Activated CD8-positive, alpha-beta T cell treated with anti-CD3 and anti-CD28 coated beads, Interleukin-2, amount 10 ng/mL, durations not matched to agents 7 days and 5 days (primary cell): ENCODE measurements around the gene ADCY4. TPM values are rescaled to one million over a fixed set of nuclear protein-coding genes. Genes with fewer than 3 reads are reported as not detected.
A peak's percentile ranks its signal among the peaks of the same experiment; 100 is the strongest.
"Not testable (repeated sequence)": the region's sequence is repeated elsewhere in the genome, so short reads cannot be mapped to it uniquely, and the experiment has no call there.

Source experiments
- ATAC-seq: fragments of 150-1000 bp; cut with Tn5 transposase; one replicate; pipeline ENCODE4 v1.10.0; 2021; ENCODE audit warnings: moderate library complexity
- CTCF ChIA-PET: fragments of 350-600 bp; sonication (Branson Sonifier 250); formaldehyde crosslinking; loops from one replicate; lab custom pipeline; 2021; ENCODE audit warnings: antibody characterized with exemption; lab: Charles Lee
- POLR2A ChIA-PET: fragments of 350-600 bp; sonication (Branson Sonifier 250); formaldehyde crosslinking; loops from one replicate; lab custom pipeline; 2021; ENCODE audit warnings: antibody characterized with exemption; lab: Charles Lee
- DNase-seq: peaks from one replicate; pipeline ENCODE4 v3.0.0-alpha.2; 2020
- H3K27ac Mint-ChIP-seq: one replicate; pipeline ENCODE4 v1.8.0; 2021; ENCODE audit warnings: mild to moderate bottlenecking, mixed read lengths
- H3K27me3 Mint-ChIP-seq: one replicate; pipeline ENCODE4 v1.8.0; 2021; ENCODE audit warnings: low read depth, mixed read lengths
- H3K36me3 Mint-ChIP-seq: one replicate; pipeline ENCODE4 v1.8.0; 2021; ENCODE audit warnings: low read depth, mixed read lengths
- H3K4me1 Mint-ChIP-seq: one replicate; pipeline ENCODE4 v1.8.0; 2021; ENCODE audit warnings: low read depth, mixed read lengths
- H3K4me3 Mint-ChIP-seq: one replicate; pipeline ENCODE4 v1.8.0; 2021; ENCODE audit warnings: mild to moderate bottlenecking, mixed read lengths
- H3K9me3 Mint-ChIP-seq: one replicate; pipeline ENCODE4 v1.8.0; 2022; ENCODE audit warnings: mixed read lengths; ENCODE audit not compliant: insufficient read depth
- total RNA-seq, 2 experiments: library from RNA; stranded (reverse); gene quantifications; one replicate each; pipeline ENCODE4 v1.2.3, GENCODE V29; 2021

ADCY4 gene
- total RNA-seq, 2 experiments from 2014 or later = 3.4 to 4.7 TPM

GRCh38 chr14:24366413-24366720 is 31.5 kb upstream of the ADCY4 start:
- ChIA-PET CTCF (interaction anchor here (0.6 to 2.3 kb wide), 7 partner anchors 9 to 70 kb away, joined by 3 to 38 read pairs (median 6); partner anchors contain the start of gene KHNYN), POLR2A (interaction anchor here (1.6 kb wide), 1 partner anchor 64 kb away, joined by 17 read pairs; the partner anchor contains the start of genes CBLN3 and KHNYN)
- no peak for DNase-seq
- H3K27me3 Mint-ChIP-seq = peaks cover 52% of the 10 kb centered on the region
- no peak for ATAC-seq
- no peaks in the 10 kb centered on the region for H3K9me3 Mint-ChIP-seq
- no peak overlapping the region for H3K4me3 Mint-ChIP-seq
- H3K36me3 Mint-ChIP-seq = no peaks in the 10 kb centered on the region
- peaks cover 31% of the 10 kb centered on the region for H3K4me1 Mint-ChIP-seq
- no peak overlapping the region for H3K27ac Mint-ChIP-seq

DNA sequence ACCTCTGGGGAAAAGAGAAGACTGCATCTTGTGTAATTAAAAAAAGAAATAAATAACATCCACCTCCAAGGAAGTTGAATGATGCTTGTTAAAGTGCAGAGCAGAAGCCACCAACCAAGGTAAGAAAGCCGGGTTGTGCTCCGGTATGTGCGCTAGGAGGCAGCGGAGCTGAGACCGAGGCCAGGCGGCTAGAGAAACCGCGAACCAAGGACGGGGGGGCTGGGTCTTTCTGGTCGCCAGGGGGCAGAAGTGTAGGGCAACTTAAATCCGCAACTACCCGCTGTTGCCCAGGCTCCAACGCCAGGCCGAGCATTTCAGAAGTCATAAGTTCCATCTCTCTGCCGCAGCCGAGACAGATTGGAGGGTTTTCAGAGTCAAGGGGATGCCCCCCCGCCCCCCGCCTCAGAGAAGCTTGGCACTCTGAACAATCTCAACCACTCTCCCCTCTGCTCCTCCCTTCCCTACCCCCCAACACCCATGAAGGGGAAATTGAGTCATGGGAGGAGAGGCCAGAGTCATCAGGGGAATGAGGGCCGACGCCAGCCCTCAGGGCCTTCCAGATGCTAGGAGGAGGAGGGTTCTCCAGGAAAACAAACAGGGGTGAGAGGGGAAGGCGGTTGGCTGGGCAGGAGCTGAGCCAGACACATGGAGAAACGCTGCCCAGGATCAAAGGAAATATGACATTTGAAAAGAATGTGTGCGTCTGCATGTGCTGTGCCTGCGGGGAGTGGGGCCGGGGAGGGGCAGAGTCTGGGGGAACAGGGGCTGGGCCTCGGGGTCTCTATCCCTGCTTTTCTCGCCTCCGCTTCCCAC is 30.9 kb upstream of the ADCY4 start:
- H3K36me3 Mint-ChIP-seq = no peaks in the 10 kb centered on the region
- H3K27ac Mint-ChIP-seq = no peak overlapping the region
- H3K9me3 Mint-ChIP-seq = no peaks in the 10 kb centered on the region
- DNase-seq (peak; percentile 71), ATAC-seq (peak; percentile 71)
- H3K4me1 Mint-ChIP-seq = peaks cover 31% of the 10 kb centered on the region
- CTCF ChIA-PET = interaction anchor here (0.6 to 2.3 kb wide), 16 partner anchors 9 to 77 kb away, joined by 3 to 38 read pairs (median 4); partner anchors contain the start of genes KHNYN and RIPK3
- H3K27me3 Mint-ChIP-seq = peaks cover 53% of the 10 kb centered on the region
- peak overlapping the region; percentile 2 for H3K4me3 Mint-ChIP-seq
- POLR2A ChIA-PET = interaction anchor here (1.6 kb wide), 1 partner anchor 65 kb away, joined by 17 read pairs; the partner anchor contains the start of genes CBLN3 and KHNYN

DNA sequence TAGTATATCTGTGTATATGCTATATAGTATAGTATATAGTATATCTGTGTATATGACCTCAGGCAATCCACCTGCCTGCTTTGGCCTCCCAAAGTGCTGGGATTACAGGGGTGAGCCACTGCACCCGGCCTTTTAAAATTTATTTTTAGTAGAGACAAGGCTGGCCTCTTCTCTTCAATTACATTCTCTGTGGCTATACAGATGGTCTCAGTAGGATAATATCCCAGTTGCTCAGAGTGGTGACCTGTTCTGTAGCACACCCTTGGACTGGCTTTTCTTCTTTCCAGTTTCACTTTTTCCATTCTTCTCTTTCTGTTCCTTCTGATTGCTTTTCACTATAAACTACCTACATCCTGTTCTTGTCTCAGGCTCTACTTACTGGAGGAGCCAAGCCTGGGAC is 30.0 kb upstream of the ADCY4 start:
- no peak overlapping the region for H3K27ac Mint-ChIP-seq
- peaks cover 31% of the 10 kb centered on the region for H3K4me1 Mint-ChIP-seq
- POLR2A ChIA-PET = interaction anchor here (1.6 kb wide), 1 partner anchor 66 kb away, joined by 17 read pairs; the partner anchor contains the start of genes CBLN3 and KHNYN
- DNase-seq = no peak
- H3K36me3 Mint-ChIP-seq = no peaks in the 10 kb centered on the region
- H3K27me3 Mint-ChIP-seq = peaks cover 56% of the 10 kb centered on the region
- no peak overlapping the region for H3K4me3 Mint-ChIP-seq
- no peak for ATAC-seq
- CTCF ChIA-PET = interaction anchor here (0.6 to 2.3 kb wide), 14 partner anchors 8 to 78 kb away, joined by 3 to 38 read pairs (median 4); partner anchors contain the start of genes KHNYN and RIPK3
- H3K9me3 Mint-ChIP-seq = no peaks in the 10 kb centered on the region

DNA sequence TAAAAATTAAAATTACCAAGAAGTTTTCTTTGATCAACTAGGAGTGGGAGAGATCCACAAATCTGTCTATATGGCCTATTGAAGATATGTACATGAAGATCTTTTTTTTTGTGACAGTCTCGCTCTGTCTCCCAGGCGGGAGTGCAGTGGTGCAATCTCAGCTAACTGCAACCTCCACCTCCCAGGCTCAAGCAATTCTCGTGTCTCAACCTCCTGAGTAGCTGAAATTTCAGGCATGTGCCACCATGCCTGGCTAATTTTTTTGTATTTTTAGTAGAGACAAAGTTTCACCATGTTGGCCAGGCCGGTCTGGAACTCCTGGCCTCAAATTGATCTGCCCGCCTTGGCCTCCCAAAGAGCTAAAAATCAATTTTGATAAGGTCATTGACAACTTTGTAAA is 28.5 kb upstream of the ADCY4 start:
- ChIA-PET POLR2A (no interaction called here), CTCF (interaction anchor here (1.8 to 6.7 kb wide), 4 partner anchors 16 to 68 kb away, joined by 4 to 35 read pairs (median 7); no protein-coding TSS in a partner anchor)
- Mint-ChIP-seq H3K9me3 (no peaks in the 10 kb centered on the region), H3K36me3 (no peaks in the 10 kb centered on the region), H3K4me1 (peaks cover 26% of the 10 kb centered on the region), H3K27ac (no peak overlapping the region), H3K4me3 (no peak overlapping the region), H3K27me3 (peaks cover 54% of the 10 kb centered on the region)
- DNase-seq = no peak
- no peak for ATAC-seq

DNA sequence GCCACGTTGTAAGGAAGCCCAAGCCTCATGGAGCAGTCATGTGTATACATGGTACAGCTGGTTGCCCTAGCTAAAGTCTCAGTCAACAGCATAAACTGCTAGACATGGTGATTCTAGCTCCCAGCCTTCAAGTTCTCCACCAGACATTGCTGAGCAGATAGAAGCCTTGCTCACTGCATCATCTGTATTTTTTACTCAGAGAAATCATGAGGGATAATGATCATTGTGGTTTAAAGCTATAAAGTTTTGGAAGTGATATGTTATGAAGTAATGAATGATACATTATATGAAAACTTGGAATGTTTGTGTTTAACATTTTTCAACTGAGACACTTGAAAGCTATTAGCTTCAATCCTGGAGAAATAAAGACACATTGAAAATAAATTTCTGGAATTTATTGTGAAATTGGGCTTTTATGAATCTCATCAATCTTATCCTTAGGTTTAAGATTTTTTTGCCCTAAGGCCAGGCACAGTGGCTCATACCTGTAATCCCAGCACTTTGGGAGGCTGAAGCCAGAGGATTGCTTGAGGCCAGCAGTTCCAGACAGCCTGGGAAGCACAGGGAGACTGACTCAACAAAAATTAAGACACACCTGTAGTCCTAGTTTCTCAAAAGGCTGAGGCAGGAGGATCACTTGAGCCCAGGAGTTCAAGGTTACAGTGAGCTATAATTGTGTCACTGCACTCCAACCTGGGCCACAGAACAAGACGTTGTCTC is 27.5 kb upstream of the ADCY4 start:
- Mint-ChIP-seq H3K36me3 (no peaks in the 10 kb centered on the region), H3K27me3 (peaks cover 44% of the 10 kb centered on the region), H3K4me3 (no peak overlapping the region), H3K9me3 (no peaks in the 10 kb centered on the region), H3K4me1 (peaks cover 20% of the 10 kb centered on the region), H3K27ac (no peak overlapping the region)
- DNase-seq (no peak), ATAC-seq (no peak)
- ChIA-PET POLR2A (interaction anchor here (0.7 kb wide), 1 partner anchor 68 kb away, joined by 3 read pairs; the partner anchor contains the start of gene KHNYN), CTCF (interaction anchor here (1.0 to 6.7 kb wide), 8 partner anchors 9 to 74 kb away, joined by 3 to 35 read pairs (median 4); no protein-coding TSS in a partner anchor)

- Mint-ChIP-seq H3K9me3 (no peaks in the 10 kb centered on the region), H3K27ac (no peak overlapping the region), H3K36me3 (no peaks in the 10 kb centered on the region), H3K27me3 (peaks cover 37% of the 10 kb centered on the region), H3K4me1 (peaks cover 13% of the 10 kb centered on the region), H3K4me3 (no peak overlapping the region)
- ChIA-PET CTCF (interaction anchor here (1.5 to 6.7 kb wide), 5 partner anchors 10 to 70 kb away, joined by 3 to 35 read pairs (median 4); no protein-coding TSS in a partner anchor), POLR2A (interaction anchor here (0.7 kb wide), 1 partner anchor 69 kb away, joined by 3 read pairs; the partner anchor contains the start of gene KHNYN)
- DNase-seq (no peak), ATAC-seq (no peak)
These were observed 26.5 kb upstream of the ADCY4 start for GRCh38 chr14:24361326-24361725.

- Mint-ChIP-seq H3K27ac (no peak overlapping the region), H3K4me1 (peaks cover 4% of the 10 kb centered on the region), H3K36me3 (no peaks in the 10 kb centered on the region), H3K4me3 (no peak overlapping the region), H3K9me3 (no peaks in the 10 kb centered on the region), H3K27me3 (peaks cover 26% of the 10 kb centered on the region)
- POLR2A ChIA-PET = no interaction called here
- ATAC-seq (no peak), DNase-seq (no peak)
- CTCF ChIA-PET = interaction anchor here (6.7 kb wide), 1 partner anchor 27 kb away, joined by 35 read pairs; no protein-coding TSS in a partner anchor
These were observed 25.4 kb upstream of the ADCY4 start for GRCh38 chr14:24360281-24360680.

- no peaks in the 10 kb centered on the region for H3K36me3 Mint-ChIP-seq
- H3K4me1 Mint-ChIP-seq = no peaks in the 10 kb centered on the region
- H3K9me3 Mint-ChIP-seq = no peaks in the 10 kb centered on the region
- ChIA-PET POLR2A (interaction anchor here (0.8 kb wide), 1 partner anchor 16 kb away, joined by 3 read pairs; the partner anchor contains the start of gene RIPK3), CTCF (interaction anchor here (1.9 kb wide), 1 partner anchor 9 kb away, joined by 6 read pairs; no protein-coding TSS in a partner anchor)
- H3K4me3 Mint-ChIP-seq = no peak overlapping the region
- H3K27me3 Mint-ChIP-seq = peaks cover 28% of the 10 kb centered on the region
- ATAC-seq (no peak), DNase-seq (no peak)
- H3K27ac Mint-ChIP-seq = no peak overlapping the region
These were observed 21.3 kb upstream of the ADCY4 start for GRCh38 chr14:24356208-24356607.

GRCh38 chr14:24355009-24355408 is 20.1 kb upstream of the ADCY4 start:
- Mint-ChIP-seq H3K4me3 (no peak overlapping the region), H3K4me1 (no peaks in the 10 kb centered on the region), H3K36me3 (no peaks in the 10 kb centered on the region), H3K27me3 (peaks cover 29% of the 10 kb centered on the region), H3K27ac (no peak overlapping the region), H3K9me3 (no peaks in the 10 kb centered on the region)
- DNase-seq = no peak
- ChIA-PET POLR2A (no interaction called here), CTCF (no interaction called here)
- ATAC-seq = no peak

DNA sequence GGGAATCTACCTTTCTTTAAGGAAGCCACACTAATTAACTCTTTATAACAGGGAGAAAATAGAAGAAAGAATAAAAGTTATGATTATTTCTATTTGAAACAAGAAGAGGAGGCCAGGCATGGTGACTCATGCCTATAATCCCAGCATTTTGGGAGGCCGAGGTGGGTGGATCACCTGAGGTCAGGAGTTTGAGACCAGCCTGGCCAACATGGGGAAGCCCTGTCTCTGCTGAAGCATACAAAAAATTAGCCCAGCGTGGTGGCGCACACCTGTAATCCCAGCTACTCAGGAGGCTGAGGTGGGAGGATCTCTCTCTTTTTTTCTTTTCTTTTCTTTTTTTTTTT is 19.6 kb upstream of the ADCY4 start:
- H3K4me3 Mint-ChIP-seq, H3K27ac Mint-ChIP-seq, H3K4me1 Mint-ChIP-seq, ATAC-seq, CTCF ChIA-PET, H3K9me3 Mint-ChIP-seq, H3K36me3 Mint-ChIP-seq, POLR2A ChIA-PET, DNase-seq: not testable (repeated sequence)
- peaks cover 30% of the 10 kb centered on the region for H3K27me3 Mint-ChIP-seq
